Natural killer cell (primary cell): Measurements from ENCODE around the gene FGF3. TPM values are rescaled to one million over a fixed set of nuclear protein-coding genes. Genes with fewer than 3 reads are reported as not detected.

Experiments used
- ATAC-seq, 3 donors: fragments of 150-1000 bp in 2 of 3; fragments of 200-7000 bp in 1 of 3; cut with Tn5 transposase; 1 replicate in 1 of 3; 2 replicates in 2 of 3; pipeline ENCODE4 v1.10.0; 2021; ENCODE audit warnings: mild to moderate bottlenecking in 2 of 3, moderate library complexity in 2 of 3
- DNase-seq, 2 donors: peaks; one replicate each; pipeline versions ENCODE4 v3.0.0 to v3.0.0-alpha.2; 2013 to 2021; ENCODE audit warnings: mixed read lengths in 1 of 2
- H3K27ac ChIP-seq: one replicate; pipeline ENCODE4 v1.5.1; 2013; ENCODE audit warnings: mild to moderate bottlenecking, low read length
- H3K27me3 ChIP-seq: one replicate; pipeline ENCODE4 v1.6.1; 2013; ENCODE audit warnings: low read length; ENCODE audit not compliant: control insufficient read depth, insufficient read depth
- H3K36me3 ChIP-seq: one replicate; pipeline ENCODE4 v1.6.1; 2013; ENCODE audit warnings: low read length; ENCODE audit not compliant: control insufficient read depth, insufficient read depth
- H3K4me1 ChIP-seq: one replicate; pipeline ENCODE4 v1.6.1; 2013; ENCODE audit warnings: low read length; ENCODE audit not compliant: control insufficient read depth, insufficient read depth
- H3K4me3 ChIP-seq: one replicate; pipeline ENCODE4 v1.5.1; 2013; ENCODE audit warnings: low read length
- H3K9me3 ChIP-seq: one replicate; pipeline ENCODE4 v1.6.1; 2013; ENCODE audit warnings: low read length; ENCODE audit not compliant: control insufficient read depth, insufficient read depth
- H3K27ac Mint-ChIP-seq, 2 donors: one replicate each; pipeline ENCODE4 v1.8.0; 2022; ENCODE audit warnings: mild to moderate bottlenecking in 2 of 2, mixed read lengths in 2 of 2, moderate library complexity in 1 of 2
- H3K27me3 Mint-ChIP-seq, 2 donors: one replicate each; pipeline ENCODE4 v1.8.0; 2022; ENCODE audit warnings: low read depth in 2 of 2, mixed read lengths in 2 of 2
- H3K36me3 Mint-ChIP-seq: one replicate; pipeline ENCODE4 v1.8.0; 2022; ENCODE audit warnings: mixed read lengths
- H3K4me1 Mint-ChIP-seq, 2 donors: one replicate each; pipeline ENCODE4 v1.8.0; 2022; ENCODE audit warnings: mixed read lengths in 2 of 2
- H3K4me3 Mint-ChIP-seq: one replicate; pipeline ENCODE4 v1.8.0; 2022; ENCODE audit warnings: mild to moderate bottlenecking, moderate library complexity, mixed read lengths
- H3K9me3 Mint-ChIP-seq, 2 donors: one replicate each; pipeline ENCODE4 v1.8.0; 2022; ENCODE audit warnings: mixed read lengths in 2 of 2
- CTCF ChIP-seq: fragments of 200-600 bp; IDR thresholded peaks from one replicate; pipeline ENCODE4 v1.8.0; 2022; ENCODE audit warnings: antibody characterized with exemption
- WGBS: methylation state at CpG from one replicate; pipeline ENCODE4 v1.1.7; 2013; ENCODE audit warnings: missing lambda C conversion rate; ENCODE audit not compliant: insufficient coverage; 5-methylcytosine and 5-hydroxymethylcytosine counted together
- intact Hi-C: fragments of 100-400 bp; cut with micrococcal nuclease; formaldehyde crosslinking; loops from one replicate; pipeline ENCODE4 v1.14.2; 2022
- total RNA-seq, 4 donors: library from RNA; stranded (reverse); fragments of 120-200 nt in 1 of 4; gene quantifications; one replicate each; pipeline versions ENCODE4 v1.2.3 to v1.2.4, GENCODE V29; 2013 to 2022

FGF3 gene
- total RNA-seq, 3 donors from 2014 or later (not counting 1 experiment from before 2014, with no cell fraction given), result not detected

DNA sequence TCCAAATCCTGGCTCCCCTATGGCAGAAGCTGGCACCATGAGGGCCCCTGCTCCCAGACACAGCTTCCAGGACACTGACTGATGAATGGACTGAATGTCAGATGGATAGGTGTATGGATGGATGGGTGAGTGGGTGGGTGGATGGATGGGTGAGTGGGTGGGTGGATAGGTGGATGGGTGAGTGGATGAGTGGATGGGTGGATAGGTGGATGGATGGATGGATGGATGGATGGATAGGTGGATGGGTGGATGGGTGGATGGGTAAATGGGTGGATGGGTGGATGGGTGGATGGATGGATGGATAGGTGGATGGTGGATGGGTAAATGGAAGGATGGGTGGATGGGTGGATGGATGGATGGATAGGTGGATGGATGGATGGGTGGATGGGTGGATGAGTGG is 4.3 kb downstream of the FGF3 start:
- no peaks in the 10 kb centered on the region for H3K36me3 Mint-ChIP-seq
- peaks cover 13 to 14% of the 10 kb centered on the region in 2 donors for H3K27me3 Mint-ChIP-seq
- no peak overlapping the region for H3K4me3 Mint-ChIP-seq
- H3K9me3 Mint-ChIP-seq, result no peaks in the 10 kb centered on the region
- H3K27ac Mint-ChIP-seq, result no peak overlapping the region
- intact Hi-C loops, result no loop called here
- no peak overlapping the region for H3K27ac ChIP-seq
- H3K4me3 ChIP-seq, result no peak overlapping the region
- peaks cover 5% of the 10 kb centered on the region for H3K27me3 ChIP-seq
- no peaks in the 10 kb centered on the region for H3K36me3 ChIP-seq
- peaks cover 0 to 4% of the 10 kb centered on the region in 2 donors for H3K4me1 Mint-ChIP-seq
- DNase-seq (no peak), ATAC-seq (no peak)
- peaks cover 2% of the 10 kb centered on the region for H3K4me1 ChIP-seq
- TF ChIP-seq CTCF, result no peak
- H3K9me3 ChIP-seq, result no peaks in the 10 kb centered on the region

DNA sequence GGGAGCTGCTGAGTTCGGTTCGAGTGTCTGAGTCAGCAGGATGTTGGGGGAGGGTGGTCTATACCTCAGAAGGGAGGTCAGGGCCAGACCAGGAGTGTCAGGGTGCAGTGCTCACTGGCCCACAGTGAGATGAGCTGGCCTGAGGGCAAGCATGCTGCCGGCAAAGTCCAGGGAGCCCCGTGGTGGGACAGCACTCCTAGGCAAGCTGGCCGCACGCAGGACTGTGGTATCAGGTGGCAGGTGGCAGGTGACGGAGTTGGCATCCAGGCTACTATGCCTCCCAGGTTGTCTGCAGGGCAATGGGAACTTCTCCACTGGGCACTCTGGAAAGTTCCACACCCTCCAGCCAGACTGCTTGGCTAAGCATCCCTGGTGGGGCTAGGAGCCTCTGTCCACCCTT is 4.8 kb downstream of the FGF3 start:
- no peak overlapping the region for H3K4me3 Mint-ChIP-seq
- H3K27ac ChIP-seq, result no peak overlapping the region
- no peaks in the 10 kb centered on the region for H3K4me1 Mint-ChIP-seq
- H3K27me3 Mint-ChIP-seq, result peaks cover 8 to 13% of the 10 kb centered on the region in 2 donors
- peaks cover 3% of the 10 kb centered on the region for H3K27me3 ChIP-seq
- H3K36me3 Mint-ChIP-seq, result no peaks in the 10 kb centered on the region
- TF ChIP-seq CTCF, result no peak
- ATAC-seq, result no peak
- no peaks in the 10 kb centered on the region for H3K36me3 ChIP-seq
- no peak for DNase-seq
- H3K4me3 ChIP-seq, result no peak overlapping the region
- no peaks in the 10 kb centered on the region for H3K9me3 Mint-ChIP-seq
- no peak overlapping the region for H3K27ac Mint-ChIP-seq
- peaks cover 2% of the 10 kb centered on the region for H3K4me1 ChIP-seq
- intact Hi-C loops, result no loop called here
- H3K9me3 ChIP-seq, result no peaks in the 10 kb centered on the region
- WGBS, result 86% methylated on average over 7 of the region's 7 CpGs

DNA sequence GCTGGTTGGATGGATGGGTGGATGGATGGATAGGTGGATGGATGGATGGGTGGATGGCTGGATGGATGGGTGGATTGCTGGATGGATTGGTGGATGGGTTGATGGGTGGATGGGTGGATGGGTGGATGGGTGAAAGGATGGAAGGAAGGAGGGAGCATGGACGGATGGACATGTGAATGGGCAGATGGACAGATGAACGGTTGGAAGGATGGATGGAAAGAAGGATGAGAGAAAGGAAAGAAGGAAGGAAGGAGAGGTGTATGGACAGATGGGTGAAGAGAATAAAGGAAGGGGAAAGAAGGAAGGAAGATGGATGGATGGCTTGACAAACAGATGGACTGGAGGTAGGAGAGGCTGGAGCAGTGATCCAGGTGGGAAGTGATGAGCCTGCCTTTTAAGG is 5.4 kb downstream of the FGF3 start:
- no peak overlapping the region for H3K4me3 Mint-ChIP-seq

More for the DNA sequence above, 5.4 kb downstream of the FGF3 start:
- peaks cover 2% of the 10 kb centered on the region for H3K4me1 ChIP-seq
- H3K4me3 ChIP-seq, result no peak overlapping the region
- H3K9me3 ChIP-seq, result no peaks in the 10 kb centered on the region
- Mint-ChIP-seq H3K9me3 (no peaks in the 10 kb centered on the region), H3K27ac (no peak overlapping the region), H3K36me3 (no peaks in the 10 kb centered on the region), H3K4me1 (no peaks in the 10 kb centered on the region), H3K27me3 (peaks cover 8 to 13% of the 10 kb centered on the region in 2 donors)
- no peak for TF ChIP-seq CTCF
- H3K36me3 ChIP-seq, result no peaks in the 10 kb centered on the region
- peaks cover 3% of the 10 kb centered on the region for H3K27me3 ChIP-seq
- no peak overlapping the region for H3K27ac ChIP-seq
- no peak for DNase-seq
- intact Hi-C loops, result no loop called here
- WGBS, result 86% methylated on average over 2 of the region's 2 CpGs
- no peak for ATAC-seq
